ENCODE measurements around the gene ADAMTS13. TPM values are rescaled to one million over a fixed set of nuclear protein-coding genes. Genes with fewer than 3 reads are reported as not detected.

Gene ADAMTS13
- total RNA-seq, 1 experiment from 2014 or later: 4.7 TPM

- H3K27me3 Mint-ChIP-seq (ENCODE audit: unreplicated experiment): no peaks in the 10 kb centered on the region
- CTCF ChIA-PET: no interaction called here
- H3K4me1 Mint-ChIP-seq (ENCODE audit: low read depth, unreplicated experiment): no peaks in the 10 kb centered on the region
- TF ChIP-seq, protein P1, sequence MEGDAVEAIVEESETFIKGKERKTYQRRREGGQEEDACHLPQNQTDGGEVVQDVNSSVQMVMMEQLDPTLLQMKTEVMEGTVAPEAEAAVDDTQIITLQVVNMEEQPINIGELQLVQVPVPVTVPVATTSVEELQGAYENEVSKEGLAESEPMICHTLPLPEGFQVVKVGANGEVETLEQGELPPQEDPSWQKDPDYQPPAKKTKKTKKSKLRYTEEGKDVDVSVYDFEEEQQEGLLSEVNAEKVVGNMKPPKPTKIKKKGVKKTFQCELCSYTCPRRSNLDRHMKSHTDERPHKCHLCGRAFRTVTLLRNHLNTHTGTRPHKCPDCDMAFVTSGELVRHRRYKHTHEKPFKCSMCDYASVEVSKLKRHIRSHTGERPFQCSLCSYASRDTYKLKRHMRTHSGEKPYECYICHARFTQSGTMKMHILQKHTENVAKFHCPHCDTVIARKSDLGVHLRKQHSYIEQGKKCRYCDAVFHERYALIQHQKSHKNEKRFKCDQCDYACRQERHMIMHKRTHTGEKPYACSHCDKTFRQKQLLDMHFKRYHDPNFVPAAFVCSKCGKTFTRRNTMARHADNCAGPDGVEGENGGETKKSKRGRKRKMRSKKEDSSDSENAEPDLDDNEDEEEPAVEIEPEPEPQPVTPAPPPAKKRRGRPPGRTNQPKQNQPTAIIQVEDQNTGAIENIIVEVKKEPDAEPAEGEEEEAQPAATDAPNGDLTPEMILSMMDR (IDR thresholded peaks at IDR 0.05; ENCODE audit: unreplicated experiment): no peak
- DNase-seq: no peak
- no peak overlapping the region for H3K27ac Mint-ChIP-seq (ENCODE audit: unreplicated experiment)
- intact Hi-C loops (cut with micrococcal nuclease; ENCODE audit: unreplicated experiment): no loop called here
- H3K36me3 Mint-ChIP-seq (ENCODE audit: insufficient read depth, unreplicated experiment): peaks cover 17% of the 10 kb centered on the region
- no TSS peak for BruUV-seq (replicated peaks)
- no peaks in the 10 kb centered on the region for H3K9me3 Mint-ChIP-seq (ENCODE audit: low read depth, unreplicated experiment)
- peak overlapping the region; percentile 61 for H3K4me3 Mint-ChIP-seq (ENCODE audit: low read depth, unreplicated experiment)
Observed at GRCh38 chr9:133477461-133477860, 55.3 kb downstream of the ADAMTS13 start.

DNA sequence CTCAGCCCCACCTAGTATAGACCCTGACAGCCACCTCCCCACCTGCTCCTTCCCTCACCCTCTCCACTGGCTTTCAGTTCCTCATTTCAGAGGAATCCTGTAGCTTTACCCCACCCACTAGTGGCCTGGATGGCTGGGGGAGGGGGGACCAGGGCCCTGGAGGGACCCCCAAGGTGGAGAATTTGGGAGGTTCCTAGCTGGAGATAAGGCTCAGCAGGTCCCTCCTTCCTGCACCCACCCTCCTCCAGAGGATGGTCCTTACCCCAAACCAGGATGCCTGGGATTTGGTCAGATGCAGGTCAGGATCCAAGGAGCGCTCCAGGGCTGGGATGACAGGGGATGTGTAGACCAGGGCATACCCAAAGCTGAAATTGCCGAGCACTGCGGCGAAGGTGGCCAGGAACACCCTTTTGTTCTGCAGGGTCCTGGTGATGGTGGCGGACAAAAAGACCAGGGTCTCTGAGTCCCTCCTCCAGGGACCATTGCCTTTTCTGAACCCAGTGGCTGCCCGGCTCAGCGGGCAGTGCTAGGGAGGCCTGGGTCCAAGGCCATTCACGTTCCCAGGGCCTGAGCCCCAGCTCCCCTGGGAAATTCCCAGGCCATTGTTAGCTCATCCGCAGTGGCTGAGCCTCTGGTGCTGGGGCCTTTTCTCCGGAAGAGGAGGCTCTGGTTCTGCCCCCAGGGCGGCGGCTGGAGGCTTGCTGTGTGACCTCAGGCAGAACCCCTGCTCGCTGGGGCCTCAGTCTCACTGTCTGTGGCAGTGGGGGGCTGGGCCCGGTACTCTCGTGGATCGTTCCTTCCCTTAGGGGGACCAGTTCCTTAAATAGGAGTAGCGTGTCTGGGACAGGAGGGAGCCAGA lies 56.1 kb downstream of the ADAMTS13 start:
- intact Hi-C loops (cut with micrococcal nuclease; ENCODE audit: unreplicated experiment): no loop called here
- Mint-ChIP-seq H3K4me3 (ENCODE audit: low read depth, unreplicated experiment) (peak overlapping the region; percentile 61), H3K36me3 (ENCODE audit: insufficient read depth, unreplicated experiment) (peaks cover 10% of the 10 kb centered on the region), H3K4me1 (ENCODE audit: low read depth, unreplicated experiment) (no peaks in the 10 kb centered on the region), H3K27me3 (ENCODE audit: unreplicated experiment) (no peaks in the 10 kb centered on the region), H3K27ac (ENCODE audit: unreplicated experiment) (no peak overlapping the region), H3K9me3 (ENCODE audit: low read depth, unreplicated experiment) (no peaks in the 10 kb centered on the region)
- DNase-seq: no peak
- BruUV-seq (replicated peaks): TSS peak; percentile 49
- TF ChIP-seq, protein P1 (IDR thresholded peaks at IDR 0.05; ENCODE audit: unreplicated experiment): no peak
- CTCF ChIA-PET: no interaction called here

GRCh38 chr9:133478851-133479711 lies 56.9 kb downstream of the ADAMTS13 start, which contains the start of gene SLC2A6:
Gene SLC2A6 (minus strand): TSS chr9:133479099. CDS start chr9:133479059, 40 bp downstream.
- TF ChIP-seq, protein P1 (IDR thresholded peaks at IDR 0.05; ENCODE audit: unreplicated experiment): no peak
- Mint-ChIP-seq H3K36me3 (ENCODE audit: insufficient read depth, unreplicated experiment) (peaks cover 5% of the 10 kb centered on the region), H3K9me3 (ENCODE audit: low read depth, unreplicated experiment) (no peaks in the 10 kb centered on the region), H3K4me3 (ENCODE audit: low read depth, unreplicated experiment) (peak within 1 kb of the TSS; percentile 61), H3K27ac (ENCODE audit: unreplicated experiment) (no peak within 1 kb of the TSS), H3K27me3 (ENCODE audit: unreplicated experiment) (no peaks in the 10 kb centered on the region), H3K4me1 (ENCODE audit: low read depth, unreplicated experiment) (no peaks in the 10 kb centered on the region)
- intact Hi-C loops (cut with micrococcal nuclease; ENCODE audit: unreplicated experiment): no loop called here
- DNase-seq: peak; percentile 81
- no TSS peak for BruUV-seq (replicated peaks)
- CTCF ChIA-PET: no interaction called here

DNA sequence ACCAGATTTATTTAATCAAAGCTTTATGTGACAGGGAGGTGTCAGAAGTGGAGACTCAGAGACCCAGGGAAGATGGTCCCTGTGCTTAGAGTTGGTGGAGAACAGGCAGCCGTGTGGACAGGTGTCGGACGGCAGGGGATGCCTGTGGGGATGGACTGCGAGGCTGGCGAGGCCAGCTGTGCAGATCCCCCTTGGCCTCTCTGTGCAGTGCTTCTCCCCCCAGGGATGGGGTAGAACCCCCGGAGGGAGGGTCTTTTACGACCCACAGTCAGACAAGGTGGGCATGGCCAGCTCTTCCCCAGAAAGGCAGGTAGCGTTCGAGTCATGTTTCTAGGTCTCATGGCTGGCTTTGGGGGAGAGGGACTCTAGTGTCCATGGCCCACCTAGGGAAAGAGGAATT lies 61.4 kb downstream of the ADAMTS13 start:
- TF ChIP-seq, protein P1 (IDR thresholded peaks at IDR 0.05; ENCODE audit: unreplicated experiment): no peak
- Mint-ChIP-seq H3K4me3 (ENCODE audit: low read depth, unreplicated experiment) (no peak overlapping the region), H3K36me3 (ENCODE audit: insufficient read depth, unreplicated experiment) (peaks cover 3% of the 10 kb centered on the region), H3K27ac (ENCODE audit: unreplicated experiment) (no peak overlapping the region), H3K9me3 (ENCODE audit: low read depth, unreplicated experiment) (no peaks in the 10 kb centered on the region), H3K4me1 (ENCODE audit: low read depth, unreplicated experiment) (no peaks in the 10 kb centered on the region), H3K27me3 (ENCODE audit: unreplicated experiment) (no peaks in the 10 kb centered on the region)
- no peak for DNase-seq
- CTCF ChIA-PET: no interaction called here
- intact Hi-C loops (cut with micrococcal nuclease; ENCODE audit: unreplicated experiment): no loop called here
- BruUV-seq (replicated peaks): no TSS peak
